HG03025 (cell line): ENCODE results near the gene SLC43A1.
A peak's percentile ranks its signal among the peaks of the same experiment; 100 is the strongest.

Experiments used
- ATAC-seq: cut with Tn5 transposase; IDR thresholded peaks from one replicate; pipeline ENCODE4 v1.9.1; 2021; ENCODE audit warnings: mild to moderate bottlenecking, moderate library complexity; ENCODE audit not compliant: unreplicated experiment, low FRiP score

SLC43A1 gene

DNA sequence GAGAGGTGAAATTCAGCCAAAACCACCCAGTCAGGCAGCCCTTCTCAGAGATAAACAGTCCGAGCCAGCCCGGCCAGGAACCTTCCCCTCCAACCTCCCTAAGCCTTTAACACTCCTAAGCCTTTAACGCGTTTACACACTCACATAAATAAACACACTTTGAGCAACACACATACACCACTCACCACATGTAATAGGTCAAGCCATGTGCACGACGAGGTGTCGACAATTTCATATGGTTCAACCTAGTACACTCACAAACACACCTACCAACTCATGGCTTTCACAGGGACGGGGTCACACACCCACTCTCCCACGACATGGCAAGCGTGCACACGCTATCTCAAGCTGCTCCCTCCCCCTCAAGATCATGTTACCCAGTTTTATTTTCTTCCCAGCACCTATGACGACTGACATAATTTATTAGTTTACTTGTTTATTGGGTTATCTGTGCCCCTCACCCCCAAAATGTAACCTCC, 15.5 kb downstream of the SLC43A1 start:
- peak; percentile 6 for ATAC-seq

- ATAC-seq = peak; percentile 99
Measured at GRCh38 chr11:57499413-57499982, 16.0 kb downstream of the SLC43A1 start.

DNA sequence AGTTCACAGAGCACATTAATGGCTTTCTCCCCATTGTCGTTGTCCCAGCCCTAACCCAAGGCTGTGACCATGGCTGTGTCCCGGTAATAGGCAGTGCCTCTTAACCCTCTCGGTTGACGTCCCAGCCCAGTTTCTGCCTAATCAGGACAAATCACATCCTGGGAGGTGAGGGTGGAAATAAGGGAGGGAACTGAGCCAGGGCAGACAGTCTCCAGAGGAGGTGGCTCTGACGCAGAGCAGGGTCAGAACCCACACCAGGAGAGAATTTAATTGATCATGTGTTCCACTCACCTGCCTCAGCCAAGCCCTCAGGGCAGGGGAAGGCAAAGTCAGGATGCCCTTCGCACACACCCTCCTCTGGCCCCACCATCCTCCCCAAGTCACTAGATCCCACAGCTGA, 17.0 kb downstream of the SLC43A1 start:
- no peak for ATAC-seq

DNA sequence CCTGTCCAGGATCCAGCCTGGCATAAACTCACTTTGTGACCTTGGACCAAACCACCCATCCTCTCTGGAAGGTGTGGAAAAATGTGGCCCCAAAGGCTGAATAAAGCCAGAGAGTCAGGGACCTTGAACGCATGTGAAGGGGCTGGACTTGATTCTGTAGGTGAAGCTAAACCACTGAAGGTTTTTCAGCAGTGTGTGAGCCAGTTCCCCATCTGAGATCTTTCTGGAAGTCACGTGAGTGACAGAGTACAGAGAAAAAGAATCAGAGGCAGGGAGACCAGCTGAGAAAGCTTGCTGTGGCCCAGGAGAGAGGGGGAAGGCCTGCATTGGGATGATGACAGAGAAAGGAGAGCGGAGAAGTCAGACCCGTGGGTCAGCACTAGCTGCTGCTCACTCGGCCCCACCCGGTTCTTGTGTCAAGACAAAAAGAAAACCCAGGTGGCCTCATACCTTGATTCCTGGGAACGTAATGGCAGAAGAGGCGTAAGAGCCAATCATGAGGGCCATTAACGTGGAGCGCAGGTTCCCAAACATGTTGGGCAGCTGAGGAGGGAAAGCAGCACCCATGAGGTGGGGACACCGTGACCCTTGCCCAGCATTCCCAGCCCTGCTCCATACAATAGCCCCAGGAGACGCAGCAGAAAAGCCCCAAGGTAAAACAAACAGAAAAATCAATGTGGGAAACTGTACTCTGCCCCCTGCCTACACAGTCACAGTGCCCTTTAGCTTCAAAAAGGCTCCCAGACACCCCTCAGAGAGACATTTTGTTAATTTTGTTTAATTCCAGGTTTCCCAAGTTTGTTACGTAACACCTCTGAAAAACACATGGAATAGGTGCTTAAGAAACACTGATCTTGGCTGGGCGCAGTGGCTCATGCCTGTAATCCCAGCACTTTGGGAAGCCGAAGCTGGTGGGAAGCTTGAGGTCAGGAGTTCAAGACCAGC, 17.9 kb downstream of the SLC43A1 start:
- ATAC-seq = no peak

GRCh38 chr11:57496109-57496820, 19.2 kb downstream of the SLC43A1 start:
- no peak for ATAC-seq

- ATAC-seq = peak; percentile 69
Measured at GRCh38 chr11:57493507-57494503, 21.7 kb downstream of the SLC43A1 start.

DNA sequence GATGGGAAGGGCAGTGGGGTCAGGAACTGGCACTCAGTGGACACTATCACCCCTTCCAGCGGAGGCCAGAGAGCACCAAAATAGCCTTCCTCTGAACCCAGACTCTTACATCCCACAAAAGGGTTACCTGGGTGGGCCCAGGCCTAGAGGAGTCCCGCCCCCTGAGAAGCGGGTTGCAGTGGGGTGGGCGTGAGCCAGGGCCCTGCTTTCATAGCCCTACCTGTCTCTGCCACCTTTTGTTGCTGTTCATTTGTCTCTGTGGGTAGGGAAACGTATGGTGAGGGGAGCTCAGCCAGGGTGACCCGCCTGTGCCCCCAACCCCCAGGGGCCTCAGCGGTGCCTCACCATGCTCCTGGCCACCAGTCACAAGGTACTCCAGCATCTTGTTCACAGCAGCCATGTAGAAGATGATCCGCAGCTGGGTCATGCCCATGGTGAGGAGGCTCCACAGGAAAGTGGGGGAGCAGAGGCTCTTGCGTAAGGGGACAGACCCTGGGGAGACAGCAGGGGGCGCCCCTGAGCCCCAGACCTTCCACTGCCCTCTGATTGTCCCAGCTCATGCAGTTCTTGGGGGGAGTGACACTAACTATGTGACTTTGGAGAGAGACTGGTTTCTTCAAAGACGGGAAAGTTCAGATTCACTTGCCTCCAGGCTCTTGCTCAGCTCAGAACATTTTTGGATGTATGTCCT, 24.0 kb downstream of the SLC43A1 start:
- ATAC-seq = no peak

DNA sequence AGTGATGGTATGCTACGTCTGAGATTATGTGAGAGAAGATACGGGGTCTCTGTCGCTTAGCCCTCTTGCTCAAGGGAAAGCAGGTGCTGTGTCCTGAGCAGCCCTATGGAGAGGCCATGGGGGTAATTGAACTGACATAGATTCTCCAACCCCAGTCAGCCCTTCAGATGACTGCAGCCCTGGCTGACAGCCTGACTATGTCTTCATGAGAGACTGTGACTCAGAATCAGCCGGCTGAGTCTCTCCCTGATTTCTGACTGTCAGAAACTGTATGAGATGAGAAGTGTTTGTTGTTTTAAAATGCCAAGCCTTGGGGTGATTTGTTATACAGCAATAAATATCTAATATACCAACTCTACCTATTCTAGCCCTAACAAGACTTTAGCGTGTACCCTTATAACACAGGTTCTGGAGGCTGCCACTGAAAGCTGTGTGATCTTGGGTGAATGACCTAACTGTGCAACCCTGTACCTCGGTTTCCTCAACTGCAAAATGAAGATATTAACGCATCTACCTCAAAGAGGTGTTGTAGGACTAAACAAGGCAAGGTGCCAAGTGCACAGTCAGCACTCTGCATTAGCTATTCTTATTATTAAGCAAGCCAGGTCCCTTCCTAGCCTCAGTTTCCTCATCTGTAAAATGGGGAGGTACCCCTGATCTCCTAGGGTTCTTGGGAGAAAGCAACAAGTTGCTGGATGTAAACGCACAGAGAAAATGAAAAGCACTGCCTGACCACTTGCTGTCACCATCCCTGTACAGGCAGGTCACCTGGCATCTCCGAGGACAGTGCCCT, 24.9 kb downstream of the SLC43A1 start:
- no peak for ATAC-seq

GRCh38 chr11:57487920-57488659, 27.4 kb downstream of the SLC43A1 start:
- no peak for ATAC-seq

DNA sequence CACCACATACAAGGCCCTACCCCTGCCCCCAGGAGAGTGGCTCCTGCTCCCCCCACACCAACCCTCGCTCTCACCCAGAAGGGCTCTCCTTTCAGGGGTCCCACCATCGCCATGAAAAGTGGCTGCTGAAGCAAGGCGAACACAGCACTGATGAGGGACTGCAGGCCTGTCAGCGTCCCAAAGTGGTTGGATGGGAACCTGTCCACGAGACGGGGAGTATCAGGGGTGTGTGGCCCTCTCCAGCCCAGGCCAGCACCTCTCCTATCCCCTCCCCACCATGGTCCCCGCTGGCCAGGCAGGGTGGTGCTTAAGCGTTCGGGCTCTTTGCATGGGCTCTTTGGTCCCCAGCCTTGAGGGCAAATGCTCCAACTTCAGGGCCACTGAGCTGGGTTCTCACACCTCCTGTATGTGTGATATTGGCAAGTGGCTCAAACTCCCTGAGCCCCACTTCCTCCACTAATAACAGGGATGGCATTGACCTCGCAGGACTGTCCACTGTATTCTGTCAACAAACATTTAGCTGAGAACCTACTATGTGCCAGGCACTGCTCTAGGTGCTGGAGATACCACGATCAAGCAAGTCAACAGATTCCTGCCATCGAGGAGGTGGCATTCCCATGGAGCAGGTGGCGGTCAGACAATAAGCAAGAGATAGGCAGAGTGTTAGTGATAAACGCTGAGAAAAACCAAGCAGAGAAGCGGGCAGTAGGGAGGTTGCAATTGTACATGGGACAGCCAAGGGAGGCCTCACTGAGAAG, 28.3 kb downstream of the SLC43A1 start:
- no peak for ATAC-seq

GRCh38 chr11:57485217-57485990, 30.1 kb downstream of the SLC43A1 start:
- ATAC-seq = no peak

DNA sequence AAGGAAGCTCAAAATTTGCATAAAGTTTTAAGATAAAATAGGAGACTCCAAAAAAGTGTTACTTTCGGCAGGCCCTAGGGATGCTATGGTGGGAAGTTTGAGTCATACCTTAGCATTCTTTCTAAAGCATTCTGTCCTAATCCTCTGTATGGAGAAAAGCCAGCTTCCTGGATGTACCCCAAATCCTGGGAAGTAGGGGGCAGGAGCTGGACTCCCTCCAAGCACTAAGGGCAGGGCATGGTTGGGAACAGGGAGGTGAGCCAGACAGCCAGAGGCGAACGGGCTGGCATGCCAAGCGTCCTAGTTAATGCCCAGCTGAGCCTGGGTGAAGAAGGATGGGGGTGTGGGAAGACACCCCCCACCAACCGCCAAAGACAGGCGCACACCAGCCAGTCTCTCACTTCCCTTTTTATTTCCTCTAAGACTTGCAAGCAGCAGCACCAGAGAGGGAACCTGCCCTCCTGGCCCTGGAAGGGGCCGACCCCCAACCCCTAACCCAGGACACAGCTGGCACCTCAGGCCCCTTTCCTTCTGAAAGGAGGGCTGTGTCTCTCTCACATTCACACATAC, 31.3 kb downstream of the SLC43A1 start:
- peak; percentile 52 for ATAC-seq

- ATAC-seq = no peak
Measured at GRCh38 chr11:57483562-57483918, 32.0 kb downstream of the SLC43A1 start.

DNA sequence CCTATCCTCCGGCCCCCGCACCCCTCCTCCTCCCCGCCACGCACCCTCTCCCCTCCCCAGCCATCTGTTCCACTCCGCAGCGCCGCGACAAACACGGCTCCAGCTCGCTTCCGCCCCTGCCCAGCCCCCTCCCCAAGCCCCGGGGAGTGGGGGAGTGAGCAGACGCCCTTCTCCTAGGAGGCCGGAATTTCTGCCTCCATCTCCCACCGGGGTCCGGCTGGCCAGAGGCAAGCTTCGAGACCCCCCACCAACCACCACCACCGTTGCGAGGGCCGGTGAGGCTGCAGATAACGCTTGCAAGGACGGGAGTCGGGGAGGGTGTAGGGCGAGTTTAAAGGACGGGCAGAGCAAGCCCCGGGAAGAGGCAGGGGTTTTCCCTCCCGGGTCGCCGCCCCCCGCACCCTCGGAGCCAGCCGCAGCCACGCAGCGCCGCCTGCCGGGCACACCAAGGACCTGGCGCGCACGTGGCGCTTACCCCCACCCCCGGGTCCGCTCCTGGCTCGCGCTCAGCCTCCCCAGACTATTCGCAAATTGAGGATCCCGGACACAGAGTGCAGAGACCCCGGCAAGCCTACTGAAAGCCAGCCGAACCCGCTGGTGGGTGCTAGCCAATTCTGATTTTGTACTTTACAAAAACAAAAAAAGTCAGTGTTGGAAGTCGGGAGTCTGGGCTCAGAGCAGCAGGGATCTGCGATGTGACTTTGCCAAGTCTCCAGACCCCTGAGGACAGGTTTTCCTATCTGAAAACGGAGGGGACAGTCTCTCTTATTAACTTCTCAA, 32.5 kb downstream of the SLC43A1 start:
- ATAC-seq = no peak
